Stomach (tissue), 9 donors: ENCODE results near the gene SIGLEC11. TPM values are rescaled to one million over a fixed set of nuclear protein-coding genes. Genes with fewer than 3 reads are reported as not detected.

Experiments used
- DNase-seq, 2 donors: peaks; one replicate each; pipeline versions ENCODE4 v3.0.0 to v3.0.0-alpha.2; 2013 to 2019
- H3K27ac ChIP-seq, 5 donors: fragments of 200-600 bp in 4 of 5; sonication (generic) in 4 of 5; one replicate each; pipeline ENCODE4 v1.5.1; 2013 to 2019; ENCODE audit warnings: mild to moderate bottlenecking in 1 of 5, moderate library complexity in 1 of 5
- H3K27me3 ChIP-seq, 3 donors: fragments of 200-600 bp; sonication (generic); one replicate each; pipeline ENCODE4 v1.5.1; 2017 to 2019; ENCODE audit warnings: mixed run types in 1 of 3
- H3K36me3 ChIP-seq, 4 donors: fragments of 200-600 bp; sonication (generic); 1 replicate in 3 of 4; 2 replicates in 1 of 4; pipeline ENCODE4 v1.5.1; 2016 to 2019
- H3K4me1 ChIP-seq, 4 donors: fragments of 200-600 bp; sonication (generic); one replicate each; pipeline ENCODE4 v1.5.1; 2016 to 2019
- H3K4me3 ChIP-seq, 4 donors: fragments of 200-600 bp; sonication (generic) in 3 of 4; one replicate each; pipeline ENCODE4 v1.5.1; 2016 to 2019; ENCODE audit warnings: mild to moderate bottlenecking in 1 of 4
- H3K9me3 ChIP-seq, 4 donors: fragments of 200-600 bp; sonication (generic); one replicate each; pipeline ENCODE4 v1.5.1; 2016 to 2019
- CTCF ChIP-seq, 7 experiments: fragments of 450-650 bp in 4 of 7; fragments of 200-600 bp in 3 of 7; sonication (generic) in 3 of 7; IDR thresholded peaks; one replicate each; pipeline ENCODE4 v1.5.1; 2016 to 2019; ENCODE audit warnings: antibody characterized with exemption in 7 of 7, control low read depth in 2 of 7, mild to moderate bottlenecking in 1 of 7
- EP300 ChIP-seq: sonication (generic); formaldehyde crosslinking; IDR thresholded peaks from one replicate; pipeline ENCODE4 v1.6.1; 2017; ENCODE audit warnings: antibody characterized with exemption
- POLR2A ChIP-seq, 4 donors: fragments of 450-650 bp; IDR thresholded peaks; one replicate each; pipeline ENCODE4 v1.6.1; 2016; ENCODE audit warnings: antibody characterized with exemption in 4 of 4, control low read depth in 2 of 4, mild to moderate bottlenecking in 1 of 4, moderate library complexity in 1 of 4
- POLR2AphosphoS5 ChIP-seq, 3 donors: sonication (generic); formaldehyde crosslinking; IDR thresholded peaks; one replicate each; pipeline ENCODE4 v1.6.1; 2016; ENCODE audit warnings: antibody characterized with exemption in 3 of 3
- WGBS, 5 donors: extraction: QIAGEN DNeasy Blood & Tissue Kit in 3 of 5; methylation state at CpG; one replicate each; pipeline versions ENCODE4 v1.1.5 to v1.1.7; 2013 to 2018; 5-methylcytosine and 5-hydroxymethylcytosine counted together
- intact Hi-C: fragments of 100-400 bp; cut with DNase I; formaldehyde crosslinking; loops from one replicate; pipeline ENCODE4 v1.15.1; 2023; ENCODE audit warnings: low total_unique reads
- polyA plus RNA-seq, 3 donors: library from polyadenylated mRNA; stranded (reverse); fragments of 200-250 nt; gene quantifications; one replicate each; pipeline ENCODE4 v1.2.3, GENCODE V29; 2013
- total RNA-seq, 5 donors: library from RNA; depleted of rRNA; stranded (reverse); fragments of >200 nt; gene quantifications; one replicate each; pipeline versions ENCODE4 v1.1.0 to v1.2.3, GENCODE V29; 2014 to 2016
- donor health status: healthy with polysubstance abuse.
- donor health status: Bipolar disorder and iron deficiency.
- donor health status: healthy.

SIGLEC11 gene
- total and polyA plus RNA-seq, 8 donors: 0.29 to 103 (median 34.6) TPM

GRCh38 chr19:49976496-49976895 is 15.5 kb upstream of the SIGLEC11 start:
- Histone ChIP-seq H3K27ac (no peak overlapping the region), H3K4me1 (peaks cover 0 to 9% (median 6%) of the 10 kb centered on the region in 4 donors), H3K9me3 (no peaks in the 10 kb centered on the region), H3K36me3 (peaks cover 18 to 75% (median 71%) of the 10 kb centered on the region in 4 donors), H3K4me3 (no peak overlapping the region), H3K27me3 (peaks cover 0 to 4% (median 0%) of the 10 kb centered on the region in 3 donors)
- 69 to 81% (median 77%) methylated on average over 3 of the region's 3 CpGs for WGBS, 5 donors
- TF ChIP-seq CTCF (IDR thresholded peaks at IDR 0.05) (no peak), POLR2AphosphoS5 (IDR thresholded peaks at IDR 0.05) (no peak), POLR2A (IDR thresholded peaks at IDR 0.05) (no peak), EP300 (no peak)
- DNase-seq: no peak
- intact Hi-C loops: no loop called here

GRCh38 chr19:49975051-49975450 is 14.1 kb upstream of the SIGLEC11 start:
- no peak for TF ChIP-seq POLR2AphosphoS5 (IDR thresholded peaks at IDR 0.05)
- no peak for TF ChIP-seq CTCF (IDR thresholded peaks at IDR 0.05)
- TF ChIP-seq EP300: no peak
- no peak for TF ChIP-seq POLR2A (IDR thresholded peaks at IDR 0.05)
- Histone ChIP-seq H3K4me1 (peaks cover 0 to 9% (median 7%) of the 10 kb centered on the region in 4 donors), H3K36me3 (peaks cover 18 to 61% (median 57%) of the 10 kb centered on the region in 4 donors), H3K27ac (no peak overlapping the region), H3K27me3 (peaks cover 0 to 9% (median 0%) of the 10 kb centered on the region in 3 donors), H3K4me3 (no peak overlapping the region), H3K9me3 (no peaks in the 10 kb centered on the region)
- intact Hi-C loops: no loop called here
- DNase-seq: no peak
- WGBS, 5 donors: 79 to 86% (median 83%) methylated on average over 6 to 7 of the region's 7 CpGs

- H3K9me3 ChIP-seq: no peaks in the 10 kb centered on the region
- 72 to 92% (median 88%) methylated on average over 18 of the region's 18 CpGs for WGBS, 5 donors
- peaks cover 0 to 9% (median 7%) of the 10 kb centered on the region in 4 donors for H3K4me1 ChIP-seq
- H3K27me3 ChIP-seq: peaks cover 0 to 13% (median 2%) of the 10 kb centered on the region in 3 donors
- H3K27ac ChIP-seq: no peak overlapping the region
- intact Hi-C loops: no loop called here
- TF ChIP-seq EP300 (no peak), POLR2A (IDR thresholded peaks at IDR 0.05) (no peak), POLR2AphosphoS5 (IDR thresholded peaks at IDR 0.05) (no peak), CTCF (IDR thresholded peaks at IDR 0.05) (no peak)
- no peak overlapping the region for H3K4me3 ChIP-seq
- DNase-seq: no peak
- peaks cover 15 to 51% (median 47%) of the 10 kb centered on the region in 4 donors for H3K36me3 ChIP-seq
These were observed 13.0 kb upstream of the SIGLEC11 start for GRCh38 chr19:49973987-49974386.

- H3K36me3 ChIP-seq: peaks cover 3 to 40% (median 35%) of the 10 kb centered on the region in 4 donors
- no peak for DNase-seq
- H3K4me3 ChIP-seq: no peak overlapping the region
- intact Hi-C loops: no loop called here
- H3K27me3 ChIP-seq: peaks cover 0 to 24% (median 7%) of the 10 kb centered on the region in 3 donors
- no peaks in the 10 kb centered on the region for H3K9me3 ChIP-seq
- TF ChIP-seq POLR2AphosphoS5 (IDR thresholded peaks at IDR 0.05) (no peak), EP300 (no peak), CTCF (IDR thresholded peaks at IDR 0.05) (no peak), POLR2A (IDR thresholded peaks at IDR 0.05) (no peak)
- WGBS, 5 donors: 82 to 93% (median 87%) methylated on average over 2 to 6 of the region's 6 CpGs
- no peak overlapping the region for H3K27ac ChIP-seq
- H3K4me1 ChIP-seq: peaks cover 0 to 9% (median 7%) of the 10 kb centered on the region in 4 donors
These were observed 11.9 kb upstream of the SIGLEC11 start for GRCh38 chr19:49972841-49973240.
